Measurements from ENCODE around the gene GOLGA2.

The GOLGA2 gene

DNA sequence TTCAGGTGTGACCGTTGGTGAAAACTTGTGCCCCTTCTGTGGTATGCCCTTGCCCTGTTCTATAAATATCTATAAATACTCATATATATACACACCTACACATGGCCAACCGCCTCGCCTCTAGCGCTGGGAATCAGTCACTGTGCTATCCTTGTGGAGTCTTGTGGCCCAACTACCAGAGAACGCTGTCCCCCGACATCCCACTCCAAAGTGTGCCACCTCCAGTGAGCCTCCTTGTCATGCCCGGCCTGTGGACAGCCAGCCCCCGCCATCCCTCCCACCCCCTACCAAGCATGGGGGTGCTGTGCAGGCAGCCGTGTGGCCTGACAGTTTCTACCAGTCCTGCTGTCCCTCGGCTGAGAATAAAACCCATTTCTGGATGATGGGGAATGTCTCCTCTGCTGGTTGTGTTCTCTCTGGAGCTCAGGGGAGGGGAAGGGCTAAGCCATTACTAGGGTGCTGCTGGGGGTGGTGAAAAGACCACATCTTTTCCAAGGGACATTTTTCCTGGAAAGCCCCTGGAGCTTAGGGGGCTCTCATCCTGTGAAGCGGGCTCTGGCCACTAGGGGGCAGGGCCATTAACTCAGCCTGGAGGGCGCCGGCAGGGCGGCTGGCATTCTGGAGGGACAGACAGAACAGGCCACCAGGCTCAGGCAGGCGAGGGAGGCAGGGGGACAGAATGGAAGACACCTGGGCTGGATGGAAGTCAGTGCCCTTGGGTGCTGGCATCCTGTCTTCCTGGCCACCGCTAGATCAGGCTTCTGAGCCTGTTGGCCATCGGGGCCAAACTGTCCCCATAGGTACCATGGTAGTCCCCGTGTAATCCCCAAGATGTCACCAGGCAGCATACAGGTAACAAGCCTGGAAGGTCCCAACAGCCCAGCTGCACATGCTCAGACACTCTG is 20.7 kb downstream of the GOLGA2 start:
- DNase-seq = peak in 2 of 3 experiments; percentile 4 to 48

DNA sequence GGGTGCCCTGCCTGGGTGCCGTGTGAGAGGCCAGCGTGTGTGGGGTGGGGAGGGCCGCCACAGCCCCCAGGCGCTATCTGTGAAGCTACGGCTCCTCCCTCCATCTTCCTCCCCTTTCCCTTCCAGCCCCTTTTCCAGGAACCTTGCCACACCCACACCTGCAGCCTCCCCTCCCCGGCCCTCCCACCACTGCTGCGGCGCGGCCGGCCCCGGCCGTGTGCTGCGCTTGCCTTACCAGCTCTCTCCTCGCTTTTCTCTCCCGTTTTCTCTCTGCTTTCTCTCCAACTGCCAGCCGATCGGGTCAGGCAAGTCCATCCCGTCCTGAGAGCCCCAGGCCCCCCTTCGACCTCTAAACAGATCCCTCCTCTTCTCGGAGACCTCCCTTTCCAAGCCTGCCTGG is 21.4 kb downstream of the GOLGA2 start:
- no peak for DNase-seq

DNA sequence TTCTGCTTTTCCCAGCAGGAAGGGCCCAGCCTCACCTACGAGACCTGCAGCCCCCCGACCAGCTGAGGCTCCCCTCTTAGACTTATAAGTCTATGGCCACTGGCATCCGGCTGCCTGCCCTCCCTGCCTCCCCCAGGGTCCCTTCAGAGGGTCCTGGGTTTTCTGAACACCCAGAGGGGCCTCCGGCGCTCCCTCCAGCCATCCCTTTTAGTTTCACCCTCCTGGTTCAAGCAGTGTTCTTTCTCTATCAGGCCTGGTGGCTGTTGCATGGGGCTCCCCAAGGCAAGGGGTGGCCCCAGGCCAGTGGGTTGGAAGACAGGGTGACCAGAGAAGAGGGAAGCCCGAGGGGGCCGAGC is 21.8 kb downstream of the GOLGA2 start:
- DNase-seq = no peak

DNA sequence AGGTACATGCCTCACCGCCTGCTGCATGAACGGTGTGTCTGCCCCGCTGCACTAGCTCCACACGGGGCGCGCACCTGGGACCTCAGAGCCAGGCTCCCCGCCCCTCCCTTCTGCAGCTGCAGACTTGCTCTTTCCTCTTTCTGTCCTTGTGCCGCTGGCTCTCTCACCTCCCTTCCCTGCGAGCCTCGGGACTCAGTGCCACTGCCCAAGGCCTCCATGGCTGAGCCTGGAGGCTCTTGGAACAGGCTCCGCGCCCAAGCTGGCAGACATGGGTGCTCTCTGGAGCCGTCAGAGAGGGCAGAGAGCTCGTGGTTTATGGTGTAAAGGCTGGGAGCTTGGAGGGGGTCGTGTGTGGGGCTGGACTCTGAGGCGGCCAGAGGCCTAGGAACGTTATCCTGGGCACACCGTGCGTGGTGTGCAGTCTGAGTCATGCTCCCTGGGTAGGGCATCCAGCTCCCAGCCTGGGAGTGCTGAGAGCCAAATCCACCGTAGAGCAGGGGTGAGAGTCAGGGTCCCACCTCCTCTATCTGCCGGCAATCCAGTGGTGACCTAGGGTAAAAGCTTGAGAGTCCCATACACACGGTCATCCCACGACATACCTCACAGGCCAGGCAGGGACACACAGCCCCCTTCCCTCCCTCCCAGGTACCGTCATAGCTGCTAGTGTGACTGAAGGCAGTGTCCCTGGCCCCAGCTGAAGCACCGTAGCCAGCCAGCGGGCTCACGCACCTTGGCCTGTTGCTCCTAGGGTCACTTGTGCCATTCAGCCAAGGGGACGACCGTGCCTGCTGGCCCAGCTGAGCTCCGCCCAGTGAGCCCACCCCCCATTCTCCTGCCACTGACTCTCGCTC is 22.4 kb downstream of the GOLGA2 start:
- no peak for DNase-seq

DNA sequence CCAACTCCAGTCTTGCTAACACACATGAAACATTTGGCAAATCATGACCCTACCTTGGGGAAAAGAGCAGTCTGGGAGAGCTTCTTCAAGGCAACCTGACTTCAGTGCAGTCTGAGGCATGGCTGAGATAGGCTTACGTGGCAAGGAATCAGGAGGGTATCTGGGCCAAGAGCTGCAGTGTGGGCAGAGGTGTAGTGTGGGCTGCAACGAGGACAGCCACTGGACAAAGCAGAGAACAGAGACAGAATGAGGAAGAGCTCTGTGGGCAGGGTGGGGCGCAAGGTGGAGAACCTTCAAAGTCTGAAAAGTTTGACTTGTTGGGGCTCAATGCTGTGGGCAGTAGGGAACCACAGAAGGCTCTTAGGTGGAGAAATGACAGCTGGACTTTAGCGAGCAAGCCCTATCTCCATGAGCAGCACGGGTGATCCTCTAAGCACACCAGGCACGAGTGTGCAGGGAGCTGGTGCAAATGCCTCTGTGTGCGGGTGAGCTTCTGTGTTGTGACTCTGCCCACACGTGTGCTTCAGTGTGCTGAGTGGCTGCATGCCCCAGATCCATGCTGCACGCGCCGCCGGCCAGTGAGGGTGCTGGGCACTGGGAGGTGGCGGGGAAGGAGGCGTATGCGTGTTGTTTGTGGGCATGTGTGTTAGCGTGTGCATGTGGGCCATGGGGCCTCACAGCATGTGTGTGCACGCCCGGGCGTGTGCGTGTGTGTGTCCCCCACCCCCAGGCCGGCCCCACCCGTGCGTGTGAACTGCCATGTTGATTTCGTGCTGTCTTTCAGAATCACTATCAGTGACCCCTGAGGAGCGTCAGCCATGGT is 23.3 kb downstream of the GOLGA2 start:
- no peak for DNase-seq

DNA sequence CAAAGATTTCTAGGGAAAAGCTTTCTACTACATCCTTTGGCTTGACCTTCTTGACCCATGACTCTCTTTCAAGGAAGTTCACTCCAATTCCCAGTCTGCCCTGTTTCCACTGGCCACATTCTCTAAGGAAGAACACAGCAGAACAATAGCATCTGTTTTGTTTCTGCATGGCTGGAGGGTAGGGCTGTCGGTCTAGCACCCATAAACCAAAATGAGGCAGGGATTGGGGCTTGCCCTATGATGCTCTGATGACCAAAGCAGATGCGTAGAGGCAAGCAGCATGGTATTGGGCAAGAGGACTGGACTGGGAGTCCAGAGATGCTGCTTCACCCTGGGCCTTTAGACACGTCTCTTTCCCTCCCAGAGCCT is 24.1 kb downstream of the GOLGA2 start:
- DNase-seq = no peak

DNA sequence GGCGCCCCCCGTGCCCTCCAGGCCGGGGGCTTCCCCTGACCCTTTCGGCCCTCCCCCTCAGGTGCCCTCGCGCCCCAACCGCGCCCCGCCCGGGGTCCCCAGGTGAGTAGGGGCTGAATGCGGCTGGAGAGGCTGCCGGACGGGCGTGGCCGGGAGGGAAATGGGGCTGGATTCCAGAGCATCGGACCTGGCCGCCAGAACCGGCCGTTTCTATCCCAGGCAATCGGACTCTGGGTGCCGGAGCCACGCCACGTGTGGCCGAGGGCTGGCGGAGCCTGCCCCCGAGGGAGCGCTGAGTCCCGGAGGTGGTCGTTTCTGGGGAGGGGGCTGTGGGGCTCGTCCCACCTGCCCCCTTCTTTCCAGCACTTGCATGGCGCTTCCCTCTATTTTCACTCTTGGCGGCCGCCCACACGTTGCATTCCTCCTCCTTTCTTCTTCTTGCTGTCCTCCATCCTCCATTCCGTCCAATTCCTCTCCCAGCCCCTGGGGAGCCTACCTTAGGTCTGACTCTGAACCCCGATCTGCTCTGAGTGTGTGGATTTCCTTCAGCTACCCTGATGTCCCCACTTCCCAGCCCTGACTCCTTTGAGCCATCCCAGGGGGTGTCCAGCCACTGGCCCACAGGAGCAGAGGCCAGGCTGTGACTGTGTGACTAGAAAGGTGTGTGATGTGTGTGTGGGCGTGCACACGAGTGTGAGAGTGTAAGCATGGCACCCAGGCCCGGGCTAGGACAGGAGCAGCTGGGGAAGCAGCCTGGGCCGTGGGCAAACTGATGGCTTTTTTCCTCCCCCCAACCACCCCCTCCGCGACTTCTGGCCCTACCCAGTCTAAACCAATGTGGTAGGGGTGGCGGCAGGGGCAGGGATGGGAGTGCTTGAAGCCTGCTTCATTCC is 24.7 kb downstream of the GOLGA2 start:
- no peak for DNase-seq

DNA sequence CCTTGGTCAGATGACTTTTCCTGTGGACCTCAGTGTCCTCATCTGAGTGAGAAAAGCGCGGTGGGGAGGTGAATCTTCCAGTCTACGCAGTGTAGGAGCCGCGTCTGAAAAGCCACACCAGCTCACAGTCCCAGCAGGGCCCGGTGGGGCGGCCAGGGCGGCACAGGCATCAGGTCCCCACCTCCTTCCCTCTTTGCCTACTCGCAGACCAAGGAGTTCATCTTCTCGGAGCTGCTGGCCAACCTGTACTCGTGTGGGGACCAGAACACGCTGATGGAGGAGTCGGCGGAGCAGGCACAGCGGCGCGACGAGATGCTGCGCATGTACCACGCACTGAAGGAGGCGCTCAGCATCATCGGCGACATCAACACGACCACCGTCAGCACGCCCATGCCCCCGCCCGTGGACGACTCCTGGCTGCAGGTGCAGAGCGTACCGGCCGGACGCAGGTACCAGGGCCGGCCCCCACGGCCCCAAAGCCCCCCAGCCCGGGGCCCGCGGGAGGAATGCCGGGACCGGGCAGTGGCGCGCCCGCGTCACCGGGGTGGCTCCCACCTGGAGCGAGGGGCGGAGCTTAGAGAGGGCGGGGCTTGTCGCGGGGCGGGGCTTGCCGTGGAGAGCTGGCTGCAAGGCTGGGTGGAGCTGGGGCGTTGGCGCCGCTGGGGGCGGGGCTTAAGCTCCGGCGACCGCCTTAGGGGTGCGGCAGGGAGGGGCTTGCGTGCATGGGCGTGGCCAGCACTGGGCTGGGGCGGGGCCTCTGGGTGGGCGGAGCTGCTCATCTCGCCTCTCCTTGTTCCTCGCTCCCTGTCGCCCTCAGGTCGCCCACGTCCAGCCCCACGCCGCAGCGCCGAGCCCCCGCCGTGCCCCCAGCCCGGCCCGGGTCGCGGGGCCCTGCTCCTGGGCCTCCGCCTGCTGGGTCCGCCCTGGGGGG is 25.6 kb downstream of the GOLGA2 start:
- DNase-seq = peak; percentile 15 to 73 (median 29)

DNA sequence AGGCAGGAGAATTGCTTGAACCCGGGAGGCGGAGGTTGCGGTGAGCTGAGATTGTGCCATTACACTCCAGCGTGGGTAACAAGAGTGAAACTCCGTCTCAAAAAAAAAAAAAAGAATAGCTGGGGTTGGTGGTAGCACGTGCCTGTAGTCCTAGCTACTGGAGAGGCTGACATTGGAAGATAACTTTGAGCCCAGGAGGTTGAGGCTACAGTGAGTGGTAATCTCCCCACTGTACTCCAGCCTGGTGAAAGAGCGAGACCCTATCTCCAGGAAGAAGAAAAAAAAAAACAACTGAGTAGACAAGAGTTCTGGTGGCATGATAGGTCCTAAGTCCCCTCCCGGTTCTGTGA is 26.3 kb downstream of the GOLGA2 start:
- DNase-seq = no peak

DNA sequence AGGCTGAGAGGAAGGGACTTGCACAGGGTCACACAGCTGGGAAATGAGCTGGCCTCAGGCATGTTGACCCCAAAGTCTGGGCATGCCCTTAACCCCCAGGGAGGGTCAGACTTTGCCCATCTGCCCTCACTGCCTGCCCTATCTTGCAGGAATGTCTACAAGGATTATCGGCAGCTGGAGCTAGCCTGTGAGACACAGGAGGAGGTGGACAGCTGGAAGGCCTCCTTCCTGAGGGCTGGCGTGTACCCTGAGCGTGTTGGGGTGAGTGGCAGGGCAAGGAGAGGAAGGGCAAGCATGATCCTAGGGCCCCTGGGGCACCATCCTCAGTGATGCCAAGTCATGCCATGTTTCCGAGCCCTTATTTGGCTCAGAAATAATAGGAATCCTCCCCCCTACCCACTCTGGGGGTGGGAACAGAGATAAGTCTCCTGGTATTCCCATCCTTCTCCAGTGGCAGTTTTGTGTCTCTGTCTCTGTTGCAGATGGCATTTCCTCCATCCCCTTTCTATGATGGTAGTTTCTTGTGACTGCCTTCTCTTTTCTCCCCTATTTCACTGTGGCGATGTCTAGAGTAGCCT is 28.5 kb downstream of the GOLGA2 start:
- no peak for DNase-seq

DNA sequence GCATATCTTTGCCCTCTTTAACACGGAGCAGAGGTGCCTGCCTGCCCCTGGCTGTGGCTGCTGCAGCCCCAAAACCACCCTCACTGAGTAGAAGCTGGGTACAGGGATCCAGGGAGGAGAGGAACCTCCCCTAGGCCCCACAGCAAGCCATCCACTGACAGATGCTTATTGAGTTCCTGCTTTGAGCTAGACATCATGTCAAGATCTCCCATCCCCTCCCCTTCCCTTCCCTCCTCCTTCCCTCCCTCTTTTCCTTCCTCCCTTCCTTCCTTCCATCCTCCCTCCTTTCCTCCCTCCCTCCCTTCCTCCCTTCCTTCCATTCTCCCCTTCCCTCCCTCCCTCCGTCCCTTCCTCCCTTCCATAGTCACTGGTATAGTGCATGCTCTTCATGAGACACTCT is 29.3 kb downstream of the GOLGA2 start:
- DNase-seq = no peak

DNA sequence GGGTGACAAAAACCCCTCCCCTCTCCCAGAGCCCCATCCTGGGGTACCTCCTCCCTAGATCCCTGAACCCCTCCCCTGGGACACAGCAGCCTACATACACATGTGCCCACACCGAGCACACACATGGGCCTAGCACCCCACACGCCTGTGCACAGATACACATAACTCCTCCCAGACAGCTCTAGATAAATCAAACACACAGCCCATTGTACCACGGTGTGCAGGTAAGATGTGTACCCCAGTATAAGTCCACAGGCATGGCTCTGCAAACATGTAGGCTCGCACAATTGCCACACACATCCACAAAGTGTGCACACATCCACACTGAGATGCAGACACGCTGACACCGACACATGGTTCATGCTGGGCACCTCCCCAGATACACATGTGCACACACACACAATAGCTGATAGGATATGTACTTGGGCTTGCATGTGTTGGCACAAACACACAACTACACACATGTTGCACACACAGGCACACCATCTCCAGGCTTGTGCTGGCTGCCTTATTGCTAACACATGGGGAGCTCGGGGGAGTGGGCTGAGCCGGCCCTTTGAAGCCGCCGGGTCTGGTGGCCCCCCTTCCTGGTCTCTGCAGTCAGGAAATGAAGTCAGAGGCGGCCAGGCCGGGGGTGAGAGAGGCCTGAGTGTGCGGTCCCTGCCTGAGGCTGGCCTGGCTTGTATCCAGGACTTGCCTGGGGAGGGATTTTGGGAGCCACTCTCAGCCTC is 30.2 kb downstream of the GOLGA2 start:
- DNase-seq = no peak

DNA sequence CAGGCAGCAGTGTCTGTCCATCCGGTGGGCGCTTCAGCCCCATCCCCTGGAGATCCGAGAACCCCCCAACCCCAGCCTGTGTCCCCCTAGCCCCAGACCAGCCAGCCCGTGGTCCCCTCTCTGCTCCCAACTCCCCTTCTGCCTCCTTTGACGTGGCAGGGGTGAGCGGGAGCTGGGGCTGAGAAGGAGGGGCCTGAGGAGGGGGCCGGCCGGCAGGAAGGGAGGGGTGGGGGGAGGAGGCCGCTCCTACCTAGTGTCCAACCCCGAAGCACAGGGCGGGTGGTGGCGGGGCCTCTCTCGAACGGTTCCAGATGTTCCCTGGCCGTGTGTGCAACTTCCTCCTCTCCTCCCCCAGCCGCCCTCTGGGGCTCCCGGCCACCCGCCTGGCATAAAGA is 31.0 kb downstream of the GOLGA2 start:
- DNase-seq = no peak

DNA sequence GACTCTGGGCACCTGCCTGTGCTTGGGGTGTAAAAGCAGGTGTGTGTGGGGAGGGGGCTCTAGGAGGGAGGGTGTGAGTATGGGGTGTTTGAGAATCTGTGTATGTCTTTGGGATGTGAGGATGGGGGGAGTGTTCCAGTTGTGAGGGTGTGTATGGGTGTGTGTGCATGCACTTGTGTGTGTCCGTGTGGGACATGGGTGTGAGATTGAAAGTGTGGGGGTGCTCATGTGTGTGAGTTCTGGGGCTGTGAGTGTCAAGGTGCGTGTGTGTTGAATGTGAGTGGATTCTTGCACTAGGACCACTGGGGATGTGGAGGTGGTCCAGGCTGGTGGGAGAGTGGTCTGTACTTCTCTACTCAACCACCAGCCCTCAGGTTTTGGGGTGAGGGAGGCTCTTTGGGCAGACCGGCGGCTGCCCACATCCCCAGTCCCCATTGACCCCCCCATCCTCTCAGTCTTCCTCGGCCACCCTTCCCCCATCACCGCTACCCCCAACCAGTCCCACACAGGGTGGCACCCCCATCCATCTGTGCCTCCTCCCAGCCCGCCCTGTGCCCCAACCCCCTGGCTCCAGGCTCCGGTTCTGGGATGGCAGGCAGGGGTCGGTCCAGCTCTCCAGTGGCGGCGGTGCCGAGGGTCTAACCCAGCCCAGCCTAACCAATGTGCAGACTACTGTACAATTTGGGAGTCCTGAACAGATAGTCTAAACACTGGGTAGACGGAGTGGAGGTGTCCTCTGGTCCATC is 31.5 kb downstream of the GOLGA2 start:
- DNase-seq = no peak

DNA sequence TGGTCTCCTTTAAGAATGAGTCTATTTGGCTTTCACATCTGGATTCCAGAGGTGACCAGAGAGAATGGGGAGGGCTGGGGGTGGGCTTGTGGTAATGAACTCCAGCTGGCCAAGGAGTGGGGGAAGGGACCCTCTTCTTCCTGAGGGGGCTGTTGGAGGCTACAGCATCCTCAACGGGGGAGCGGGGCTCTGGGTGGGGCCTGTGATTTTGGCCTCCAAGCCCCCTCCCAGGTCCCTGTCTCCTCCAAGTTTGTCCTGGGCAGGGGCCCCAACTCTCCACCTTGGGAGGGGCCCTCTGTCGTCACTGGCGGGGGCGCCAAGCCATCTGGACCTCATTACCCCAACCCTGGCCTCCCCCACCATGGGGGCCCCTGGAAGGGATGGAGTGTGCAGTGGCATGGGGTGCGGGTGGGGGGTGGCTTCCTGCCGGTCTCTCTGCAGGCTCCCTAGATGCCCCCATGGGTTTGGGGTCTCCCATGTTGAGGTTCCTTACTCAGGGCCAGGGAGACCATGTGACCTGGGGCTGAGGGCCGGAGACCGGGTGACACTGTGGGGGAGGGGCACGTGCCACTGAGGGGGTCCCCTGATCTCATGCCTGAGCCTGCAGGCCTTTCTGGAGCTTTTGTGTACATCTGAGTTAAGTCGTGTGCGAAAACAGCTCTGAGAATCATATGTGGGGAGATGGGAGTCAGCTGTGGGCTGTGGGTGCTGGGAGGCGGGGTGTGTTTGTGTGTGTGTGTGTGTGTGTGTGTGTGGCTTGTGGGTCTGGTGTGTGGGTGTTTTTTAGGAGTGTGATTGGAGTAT is 32.4 kb downstream of the GOLGA2 start:
- DNase-seq = no peak

DNA sequence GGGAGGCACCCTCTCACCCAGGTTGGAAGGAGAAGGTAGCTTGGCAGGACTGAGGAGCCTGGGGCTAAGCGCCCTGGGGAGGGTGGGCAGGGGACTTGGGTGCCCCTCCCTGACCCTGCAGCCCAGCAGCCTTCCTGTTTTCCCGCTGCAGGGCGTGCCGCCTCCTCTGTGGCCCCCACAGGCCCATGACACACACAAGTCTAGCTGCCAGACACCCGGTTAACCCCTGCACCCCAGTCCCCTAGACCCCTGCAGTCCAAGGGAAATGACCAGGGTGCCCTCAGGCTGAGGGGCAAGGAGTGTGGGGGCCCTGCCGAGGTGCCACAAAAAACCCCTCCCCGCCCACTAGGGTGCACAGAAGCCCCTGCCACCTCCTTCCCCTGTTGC is 33.0 kb downstream of the GOLGA2 start:
- no peak for DNase-seq

DNA sequence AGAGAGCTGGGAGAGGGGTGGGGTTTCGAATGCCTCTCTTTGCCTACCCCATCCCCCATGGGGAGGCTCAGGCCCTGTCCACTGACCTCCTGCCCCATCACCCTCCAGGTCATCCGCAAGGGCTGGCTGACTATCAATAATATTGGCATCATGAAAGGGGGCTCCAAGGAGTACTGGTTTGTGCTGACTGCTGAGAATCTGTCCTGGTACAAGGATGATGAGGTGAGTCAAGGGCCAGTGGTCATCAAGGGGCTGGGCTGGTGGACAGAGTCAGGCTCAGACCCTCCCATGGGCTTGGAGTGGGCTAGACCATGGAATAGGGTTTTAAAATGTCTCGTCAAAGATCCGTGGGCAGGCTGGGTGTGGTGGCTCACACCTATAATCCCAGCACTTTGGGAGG is 33.7 kb downstream of the GOLGA2 start:
- DNase-seq = no peak

DNA sequence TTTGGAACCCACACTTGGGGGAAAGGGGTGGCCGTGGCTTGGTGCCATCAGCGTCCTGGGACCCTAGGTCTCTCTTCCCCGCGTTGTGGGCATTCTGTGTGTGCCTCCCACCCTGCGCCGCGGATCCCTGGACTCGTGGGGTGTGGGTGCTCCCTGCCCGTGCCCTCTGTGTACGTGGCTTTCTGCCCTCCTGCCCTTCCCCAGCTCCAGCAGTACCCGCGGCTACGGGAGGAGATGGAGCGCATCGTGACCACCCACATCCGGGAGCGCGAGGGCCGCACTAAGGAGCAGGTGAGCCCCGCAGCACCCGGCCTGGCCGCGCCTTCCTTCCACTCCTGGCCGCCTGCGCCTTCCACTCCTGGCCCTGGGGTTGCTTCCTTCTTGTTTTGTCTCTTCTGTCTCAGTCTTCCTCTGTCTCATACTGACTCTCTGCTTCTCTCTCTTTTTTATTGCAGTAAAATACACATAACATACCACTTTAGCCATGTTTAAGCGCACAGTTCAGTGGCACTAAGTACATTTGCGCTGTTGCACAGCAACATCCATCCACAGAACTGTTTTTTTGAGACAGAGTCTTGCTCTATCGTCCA is 41.9 kb downstream of the GOLGA2 start:
- no peak for DNase-seq
